Spinal cord (tissue), 10 donors: Measurements from ENCODE around the gene UCKL1. TPM values are rescaled to one million over a fixed set of nuclear protein-coding genes. Genes with fewer than 3 reads are reported as not detected.
"Not testable (repeated sequence)": the region's sequence is repeated elsewhere in the genome, so short reads cannot be mapped to it uniquely, and the experiment has no call there.

Experiments
- DNase-seq, 6 donors: peaks; one replicate each; pipeline versions ENCODE4 v3.0.0 to v3.0.0-alpha.2; 2013 to 2015; ENCODE audit warnings: low spot score in 6 of 6, low read depth in 4 of 6
- H3K27ac ChIP-seq: one replicate; pipeline ENCODE4 v1.5.1; 2013; ENCODE audit warnings: low read depth, low read length, control low read depth
- H3K27me3 ChIP-seq: one replicate; pipeline ENCODE4 v1.6.1; 2013; ENCODE audit warnings: low read length; ENCODE audit not compliant: control insufficient read depth, insufficient read depth
- H3K36me3 ChIP-seq: one replicate; pipeline ENCODE4 v1.6.1; 2013; ENCODE audit warnings: low read length; ENCODE audit not compliant: control insufficient read depth, insufficient read depth
- H3K4me1 ChIP-seq: one replicate; pipeline ENCODE4 v1.6.1; 2013; ENCODE audit warnings: low read length; ENCODE audit not compliant: control insufficient read depth, insufficient read depth
- H3K4me3 ChIP-seq: one replicate; pipeline ENCODE4 v1.5.1; 2013; ENCODE audit warnings: low read depth, low read length, control low read depth
- H3K9me3 ChIP-seq: one replicate; pipeline ENCODE4 v1.6.1; 2013; ENCODE audit warnings: low read length; ENCODE audit not compliant: control insufficient read depth, insufficient read depth
- WGBS: methylation state at CpG from one replicate; pipeline ENCODE4 v1.1.5; 2013; ENCODE audit warnings: missing lambda C conversion rate; ENCODE audit not compliant: insufficient coverage; 5-methylcytosine and 5-hydroxymethylcytosine counted together
- polyA plus RNA-seq, 2 donors: library from polyadenylated mRNA; unstranded; fragments of 120-200 nt; gene quantifications; one replicate each; pipeline ENCODE4 v1.2.1, GENCODE V29; 2013; ENCODE audit not compliant: insufficient read length in 2 of 2
- total RNA-seq, 2 donors: library from RNA; depleted of rRNA in 1 of 2; stranded (reverse); fragments of 120-200 nt in 1 of 2; fragments of >200 nt in 1 of 2; gene quantifications; one replicate each; pipeline versions ENCODE4 v1.2.3 to v1.2.4, GENCODE V29; 2013 to 2014
- donor health status: healthy.

Gene UCKL1
- total and polyA plus RNA-seq, 4 donors, result 14.1 to 83.7 (median 44.2) TPM

GRCh38 chr20:63973160-63973479 lies 16.9 kb upstream of the UCKL1 start:
- no peak for DNase-seq
- Histone ChIP-seq H3K36me3 (peaks cover 60% of the 10 kb centered on the region), H3K27ac (peak overlapping the region; percentile 52), H3K4me3 (peak overlapping the region; percentile 38), H3K9me3 (no peaks in the 10 kb centered on the region), H3K4me1 (peaks cover 49% of the 10 kb centered on the region), H3K27me3 (no peaks in the 10 kb centered on the region)
- WGBS, result 96% methylated on average over 3 of the region's 3 CpGs

- WGBS, result 78% methylated on average over 18 of the region's 18 CpGs
- no peaks in the 10 kb centered on the region for H3K9me3 ChIP-seq
- H3K36me3 ChIP-seq, result peaks cover 61% of the 10 kb centered on the region
- DNase-seq, result peak in 1 of 6 donors; percentile 9
- no peak overlapping the region for H3K27ac ChIP-seq
- no peak overlapping the region for H3K4me3 ChIP-seq
- H3K4me1 ChIP-seq, result peaks cover 47% of the 10 kb centered on the region
- H3K27me3 ChIP-seq, result no peaks in the 10 kb centered on the region
Measured at GRCh38 chr20:63972312-63973159, 16.3 kb upstream of the UCKL1 start.

- WGBS, result 60% methylated on average over 1 of the region's 10 CpGs
- Histone ChIP-seq H3K36me3 (peaks cover 63% of the 10 kb centered on the region), H3K4me1 (peaks cover 47% of the 10 kb centered on the region)
- not testable (repeated sequence) for H3K4me3 ChIP-seq, DNase-seq, H3K9me3 ChIP-seq, H3K27ac ChIP-seq, H3K27me3 ChIP-seq
Measured at GRCh38 chr20:63971960-63972311, 15.7 kb upstream of the UCKL1 start.

GRCh38 chr20:63970714-63971431 lies 14.7 kb upstream of the UCKL1 start:
- no CpG with 5 or more reads among the region's 5 CpGs for WGBS

GRCh38 chr20:63969838-63970713 lies 13.9 kb upstream of the UCKL1 start, which contains the start of gene ZNF512B:
Gene ZNF512B, minus strand, starts transcription at chr20:63969930. Its CDS starts 1,980 bp downstream, at chr20:63967950.
- 2% methylated on average over 32 of the region's 73 CpGs for WGBS
- peaks cover 56% of the 10 kb centered on the region for H3K36me3 ChIP-seq
- H3K27me3 ChIP-seq, result no peaks in the 10 kb centered on the region
- H3K27ac ChIP-seq, result peak within 1 kb of the TSS; percentile 25
- H3K4me1 ChIP-seq, result peaks cover 47% of the 10 kb centered on the region
- peak in 2 of 6 donors; percentile 93 to 94 for DNase-seq
- H3K9me3 ChIP-seq, result no peaks in the 10 kb centered on the region
- H3K4me3 ChIP-seq, result peak within 1 kb of the TSS; percentile 74

More at GRCh38 chr20:63970714-63971431, 14.7 kb upstream of the UCKL1 start:
- Histone ChIP-seq H3K9me3 (no peaks in the 10 kb centered on the region), H3K4me3 (no peak overlapping the region), H3K4me1 (peaks cover 47% of the 10 kb centered on the region), H3K27me3 (no peaks in the 10 kb centered on the region), H3K27ac (no peak overlapping the region), H3K36me3 (peaks cover 63% of the 10 kb centered on the region)
- no peak for DNase-seq

GRCh38 chr20:63968928-63969760 lies 12.9 kb upstream of the UCKL1 start:
- peaks cover 52% of the 10 kb centered on the region for H3K36me3 ChIP-seq
- peak in 2 of 6 donors; percentile 56 to 70 for DNase-seq
- peaks cover 39% of the 10 kb centered on the region for H3K4me1 ChIP-seq
- H3K4me3 ChIP-seq, result peak overlapping the region; percentile 61
- H3K27ac ChIP-seq, result no peak overlapping the region
- no peaks in the 10 kb centered on the region for H3K9me3 ChIP-seq
- 1% methylated on average over 50 of the region's 70 CpGs for WGBS
- no peaks in the 10 kb centered on the region for H3K27me3 ChIP-seq

GRCh38 chr20:63968136-63968927 lies 12.1 kb upstream of the UCKL1 start:
- H3K27me3 ChIP-seq, result no peaks in the 10 kb centered on the region
- no peak for DNase-seq
- peaks cover 52% of the 10 kb centered on the region for H3K36me3 ChIP-seq
- H3K4me1 ChIP-seq, result peaks cover 31% of the 10 kb centered on the region
- H3K9me3 ChIP-seq, result no peaks in the 10 kb centered on the region
- 87% methylated on average over 14 of the region's 14 CpGs for WGBS
- H3K4me3 ChIP-seq, result peak overlapping the region; percentile 61
- H3K27ac ChIP-seq, result no peak overlapping the region

GRCh38 chr20:63967330-63968135 lies 11.3 kb upstream of the UCKL1 start:
- H3K9me3 ChIP-seq, result no peaks in the 10 kb centered on the region
- no peak overlapping the region for H3K4me3 ChIP-seq
- peaks cover 56% of the 10 kb centered on the region for H3K36me3 ChIP-seq
- H3K27ac ChIP-seq, result no peak overlapping the region
- H3K27me3 ChIP-seq, result no peaks in the 10 kb centered on the region
- 95% methylated on average over 28 of the region's 28 CpGs for whole genome bisulfite sequencing
- H3K4me1 ChIP-seq, result peaks cover 28% of the 10 kb centered on the region
- DNase-seq, result no peak
